ENCODE data around the gene NPC2. TPM values are rescaled to one million over a fixed set of nuclear protein-coding genes. Genes with fewer than 3 reads are reported as not detected.

NPC2 gene
- total and polyA plus RNA-seq, 9 of the 15 experiments (the other 6 are each of a cell fraction or from before 2014, with no cell fraction given), result 16.6 to 74.1 (median 32.6) TPM

- no peak for TF ChIP-seq HNRNPK (IDR thresholded peaks at IDR 0.05; ENCODE audit: low read depth, low read length, poor library complexity, severe bottlenecking)
- TF ChIP-seq ZNF146 (CRISPR knock-in tag; IDR thresholded peaks at IDR 0.05; ENCODE audit: unreplicated experiment), result no peak
- peak; percentile 38; the same call in 1 of the 2 replicates for TF ChIP-seq PML (IDR thresholded peaks at IDR 0.05; ENCODE audit: low read length)
- TF ChIP-seq RBM25 (IDR thresholded peaks at IDR 0.05; ENCODE audit: low read depth, low read length, severe bottlenecking), result peak; percentile 60
- TF ChIP-seq MBD2 (IDR thresholded peaks at IDR 0.05; ENCODE audit: borderline replicate concordance, low read depth), result peak; percentile 80; the same call in 1 of the 2 replicates
- no peak for TF ChIP-seq PTBP1 (IDR thresholded peaks at IDR 0.05; ENCODE audit: low read depth, low read length)
- TF ChIP-seq EWSR1 (IDR thresholded peaks at IDR 0.05; ENCODE audit: borderline replicate concordance, low read depth, partially characterized antibody), result no peak
- TF ChIP-seq KAT2B (IDR thresholded peaks at IDR 0.05; ENCODE audit: low read depth, low read length), result no peak
- TF ChIP-seq ZKSCAN8 (CRISPR knock-in tag; IDR thresholded peaks at IDR 0.05), result no peak
- no peak for TF ChIP-seq ZNF449 (CRISPR knock-in tag; IDR thresholded peaks at IDR 0.05)
- TF ChIP-seq PTTG1 (tag; IDR thresholded peaks at IDR 0.05; ENCODE audit: low read depth), result no peak
- no peak for TF ChIP-seq DPF2 (IDR thresholded peaks at IDR 0.05)
- no peak for TF ChIP-seq PRMT5 (CRISPR knock-in tag; IDR thresholded peaks at IDR 0.05)
- TF ChIP-seq NFIC (IDR thresholded peaks at IDR 0.05), result no peak
- TF ChIP-seq ZNF444 (CRISPR knock-in tag; IDR thresholded peaks at IDR 0.05), result no peak
- TF ChIP-seq ARID3B (CRISPR knock-in tag; IDR thresholded peaks at IDR 0.05; ENCODE audit: borderline replicate concordance), result no peak
- peak; percentile 49; the same call in 1 of the 2 replicates for TF ChIP-seq ZNF263 (CRISPR knock-in tag; IDR thresholded peaks at IDR 0.05; ENCODE audit: borderline replicate concordance)
- TF ChIP-seq ZEB2 (IDR thresholded peaks at IDR 0.05), result no peak
- TF ChIP-seq DMBX1 (CRISPR knock-in tag; IDR thresholded peaks at IDR 0.05; ENCODE audit: borderline replicate concordance), result no peak
- no peak for TF ChIP-seq XRCC4 (IDR thresholded peaks at IDR 0.05; ENCODE audit: extremely low read depth, insufficient read depth, insufficient read length)
- TF ChIP-seq ZBTB5 (IDR thresholded peaks at IDR 0.05), result no peak
- no peak for TF ChIP-seq FOXM1 (IDR thresholded peaks at IDR 0.05; ENCODE audit: low read depth)
- no peak for TF ChIP-seq FOXM1 (CRISPR knock-in tag; IDR thresholded peaks at IDR 0.05; ENCODE audit: low read depth)
- no peak for TF ChIP-seq NR4A1 (CRISPR knock-in tag; IDR thresholded peaks at IDR 0.05)
- TF ChIP-seq NR4A1 (tag; IDR thresholded peaks at IDR 0.05), result no peak
Observed at GRCh38 chr14:74493343-74494261, 497 bp upstream of the NPC2 start, which contains the start of gene ISCA2 (continued).

Measured in K562 (cell line).